Left lung (tissue), 10 donors: Measurements from ENCODE around the gene NDUFAF2. TPM values are rescaled to one million over a fixed set of nuclear protein-coding genes. Genes with fewer than 3 reads are reported as not detected.
A peak's percentile ranks its signal among the peaks of the same experiment; 100 is the strongest.

Source experiments
- ATAC-seq: fragments of 200-7000 bp; cut with Tn5 transposase; one replicate; pipeline ENCODE4 v1.9.1; 2020; ENCODE audit warnings: moderate library complexity
- DNase-seq, 4 donors: peaks; one replicate each; pipeline ENCODE4 v3.0.0-alpha.2; 2013 to 2020
- H3K27ac ChIP-seq, 2 donors: fragments of 200-600 bp; sonication (generic) in 1 of 2; one replicate each; pipeline versions ENCODE4 v1.5.0 to v1.8.0; 2020 to 2021
- H3K27me3 ChIP-seq, 2 donors: fragments of 200-600 bp; sonication (generic) in 1 of 2; one replicate each; pipeline versions ENCODE4 v1.5.0 to v1.8.0; 2020 to 2021
- H3K36me3 ChIP-seq, 2 donors: fragments of 200-600 bp; sonication (generic) in 1 of 2; one replicate each; pipeline versions ENCODE4 v1.5.0 to v1.8.0; 2020 to 2021
- H3K4me1 ChIP-seq, 2 donors: fragments of 200-600 bp; one replicate each; pipeline ENCODE4 v1.8.0; 2021
- H3K4me3 ChIP-seq, 2 donors: fragments of 200-600 bp; sonication (generic) in 1 of 2; one replicate each; pipeline versions ENCODE4 v1.5.0 to v1.8.0; 2020 to 2021; ENCODE audit warnings: mild to moderate bottlenecking in 1 of 2
- H3K9me3 ChIP-seq, 2 donors: fragments of 200-600 bp; sonication (generic) in 1 of 2; one replicate each; pipeline versions ENCODE4 v1.5.0 to v1.8.0; 2020 to 2021
- CTCF ChIP-seq, 2 donors: fragments of 200-600 bp; sonication (generic) in 1 of 2; IDR thresholded peaks; one replicate each; pipeline versions ENCODE4 v1.5.0 to v1.8.0; 2021; ENCODE audit warnings: antibody characterized with exemption in 2 of 2
- intact Hi-C, 2 donors: fragments of 100-400 bp; cut with DNase I; formaldehyde crosslinking; loops; one replicate each; pipeline versions ENCODE4 v1.11.2 to v1.14.2; 2022
- polyA plus RNA-seq, 6 donors: library from polyadenylated mRNA; unstranded; fragments of 120-200 nt; gene quantifications; one replicate each; pipeline ENCODE4 v1.2.1, GENCODE V29; 2013; ENCODE audit not compliant: insufficient read length in 6 of 6
- total RNA-seq, 2 donors: library from RNA; stranded (reverse); fragmentation: NEBNext Ultra II Directional; extraction: Animal tissue kit (Norgen Biotek cat#: 25700); gene quantifications; one replicate each; pipeline ENCODE4 v1.2.1, GENCODE V29; 2021
- donor health status: DM: no; HTN: yes; CAD: no.
- donor health status: DM: no; HTN: no; CAD: no.

Gene NDUFAF2
- total and polyA plus RNA-seq, 8 donors: 18.4 to 32.7 (median 28.6) TPM

GRCh38 chr5:60918466-60918865 is 26.5 kb upstream of the NDUFAF2 start:
- TF ChIP-seq CTCF (IDR thresholded peaks at IDR 0.05): no peak
- intact Hi-C loops: no loop called here
- Histone ChIP-seq H3K27ac (no peak overlapping the region), H3K36me3 (peaks cover 0 to 40% of the 10 kb centered on the region in 2 donors), H3K27me3 (no peaks in the 10 kb centered on the region), H3K4me1 (no peaks in the 10 kb centered on the region), H3K9me3 (no peaks in the 10 kb centered on the region), H3K4me3 (no peak overlapping the region)
- ATAC-seq (no peak), DNase-seq (no peak)

- Histone ChIP-seq H3K4me3 (no peak overlapping the region), H3K9me3 (no peaks in the 10 kb centered on the region), H3K36me3 (peaks cover 0 to 22% of the 10 kb centered on the region in 2 donors), H3K4me1 (no peaks in the 10 kb centered on the region), H3K27me3 (no peaks in the 10 kb centered on the region), H3K27ac (no peak overlapping the region)
- ATAC-seq (no peak), DNase-seq (no peak)
- intact Hi-C loops: no loop called here
- no peak for TF ChIP-seq CTCF (IDR thresholded peaks at IDR 0.05)
Observed at GRCh38 chr5:60927450-60927849, 17.6 kb upstream of the NDUFAF2 start.

GRCh38 chr5:60929024-60929423 is 16.0 kb upstream of the NDUFAF2 start:
- no peak for ATAC-seq
- H3K9me3 ChIP-seq: no peaks in the 10 kb centered on the region
- no peak for TF ChIP-seq CTCF (IDR thresholded peaks at IDR 0.05)
- no peaks in the 10 kb centered on the region for H3K27me3 ChIP-seq
- H3K36me3 ChIP-seq: peaks cover 0 to 22% of the 10 kb centered on the region in 2 donors
- no peak for DNase-seq
- H3K4me3 ChIP-seq: no peak overlapping the region
- no peak overlapping the region for H3K27ac ChIP-seq
- intact Hi-C loops: no loop called here
- H3K4me1 ChIP-seq: no peaks in the 10 kb centered on the region

- peak overlapping the region in 1 of 2 donors; percentile 74 for H3K4me3 ChIP-seq
- no peak for ATAC-seq
- no peak for TF ChIP-seq CTCF (IDR thresholded peaks at IDR 0.05)
Observed at GRCh38 chr5:60943624-60944023, 1.4 kb upstream of the NDUFAF2 start.

GRCh38 chr5:60945813-60946187 is 795 bp downstream of the NDUFAF2 start:
- Histone ChIP-seq H3K27me3 (no peaks in the 10 kb centered on the region), H3K4me3 (peak overlapping the region; percentile 63 to 74), H3K27ac (peak overlapping the region; percentile 76 to 82), H3K36me3 (no peaks in the 10 kb centered on the region), H3K9me3 (no peaks in the 10 kb centered on the region), H3K4me1 (peaks cover 9 to 25% of the 10 kb centered on the region in 2 donors)
- no peak for TF ChIP-seq CTCF (IDR thresholded peaks at IDR 0.05)
- DNase-seq (peak; percentile 32 to 83 (median 48)), ATAC-seq (peak; percentile 60)
- intact Hi-C loops: no loop called here

More at GRCh38 chr5:60943624-60944023, 1.4 kb upstream of the NDUFAF2 start:
- intact Hi-C loops: no loop called here
- no peak for DNase-seq
- Histone ChIP-seq H3K27me3 (no peaks in the 10 kb centered on the region), H3K4me1 (peaks cover 9 to 25% of the 10 kb centered on the region in 2 donors), H3K36me3 (no peaks in the 10 kb centered on the region), H3K27ac (peak overlapping the region in 1 of 2 donors; percentile 76), H3K9me3 (no peaks in the 10 kb centered on the region)
